HPDE6-E6E7 (cell line): Measurements from ENCODE around the gene PLA2G4B.
"Not testable (repeated sequence)": the region's sequence is repeated elsewhere in the genome, so short reads cannot be mapped to it uniquely, and the experiment has no call there.

Experiments
- DNase-seq: peaks from one replicate; pipeline ENCODE4 v3.0.0; 2011; ENCODE audit warnings: missing footprints; ENCODE audit errors: extremely low spot score

The PLA2G4B gene

DNA sequence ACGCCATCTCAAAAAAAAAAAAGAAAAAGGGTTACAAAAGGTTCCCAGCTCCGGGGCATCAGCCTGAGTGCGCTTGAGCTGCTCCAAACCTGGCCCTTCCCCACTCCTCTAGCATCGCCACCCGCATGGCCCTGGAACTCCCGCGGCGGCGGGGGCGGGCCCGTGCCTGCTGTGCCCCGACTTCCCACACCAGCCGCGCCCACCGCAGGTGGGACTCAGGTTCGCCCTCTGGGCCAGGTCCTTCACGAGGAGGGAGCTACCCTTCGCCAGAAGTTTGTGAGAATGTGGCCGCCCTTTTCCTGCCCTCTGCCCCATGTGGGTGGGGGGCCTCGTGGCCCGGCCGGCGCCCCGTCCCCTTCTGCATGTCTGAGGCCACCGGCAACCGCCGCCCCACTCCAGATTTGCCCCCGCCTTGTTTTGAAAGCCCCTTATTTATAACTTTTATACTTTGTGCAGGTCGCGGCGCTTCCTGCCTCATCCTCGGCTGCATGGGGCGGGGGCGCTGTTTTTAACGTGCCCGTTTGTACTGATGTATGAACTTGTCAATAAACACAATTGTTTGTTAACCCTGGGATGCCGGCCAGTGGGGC is 11.3 kb upstream of the PLA2G4B start:
- DNase-seq = no peak

DNA sequence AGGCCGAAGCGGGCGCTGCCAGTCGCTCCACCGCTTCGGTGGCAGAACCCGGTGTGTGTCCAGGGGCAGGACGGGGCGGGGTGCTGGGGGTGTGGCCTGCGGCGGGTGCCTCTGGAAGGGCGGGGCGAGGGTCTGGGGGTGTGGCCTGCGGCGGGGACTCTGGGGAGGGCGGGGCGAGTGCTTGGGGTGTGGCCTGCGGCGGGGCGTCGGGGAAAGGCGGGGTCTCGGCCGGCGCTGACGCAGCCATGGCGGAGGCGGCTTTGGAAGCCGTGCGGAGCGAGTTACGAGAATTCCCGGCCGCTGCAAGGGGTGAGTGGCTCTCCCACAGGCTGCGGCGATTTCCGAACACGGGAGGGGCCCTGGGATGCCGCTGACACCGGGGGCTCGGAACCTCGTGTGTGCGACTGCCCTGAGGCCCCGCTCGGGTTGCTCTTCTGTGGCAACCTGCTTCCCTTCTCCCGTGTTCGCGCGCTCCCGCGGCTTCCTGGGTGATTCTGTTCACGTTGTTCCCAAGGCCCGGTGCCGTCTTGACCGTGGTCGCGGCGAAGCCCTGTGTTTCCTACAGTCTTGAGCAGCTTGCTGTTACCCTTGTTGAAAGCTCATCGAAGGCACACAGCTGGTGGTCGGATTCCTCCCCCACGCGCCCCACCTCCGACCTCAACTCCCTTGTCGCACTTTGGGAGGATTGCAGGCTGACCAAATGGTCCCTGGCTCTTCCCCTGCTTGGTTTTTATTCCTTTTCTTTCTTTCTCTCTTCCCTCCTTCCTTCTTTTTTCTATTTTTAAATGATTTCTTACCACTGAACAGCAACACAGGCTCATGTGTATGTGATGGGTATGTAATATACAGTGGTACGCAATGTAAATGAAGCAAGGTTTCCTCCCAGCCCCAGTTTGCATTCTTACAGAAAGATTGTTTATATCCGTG is 10.5 kb upstream of the PLA2G4B start, which contains the start of gene JMJD7:
TSS of gene JMJD7 (plus strand) at position 213 of the 927 bp plus-strand sequence. CDS start at position 246, 33 bp downstream.
- peak; percentile 84 for DNase-seq

DNA sequence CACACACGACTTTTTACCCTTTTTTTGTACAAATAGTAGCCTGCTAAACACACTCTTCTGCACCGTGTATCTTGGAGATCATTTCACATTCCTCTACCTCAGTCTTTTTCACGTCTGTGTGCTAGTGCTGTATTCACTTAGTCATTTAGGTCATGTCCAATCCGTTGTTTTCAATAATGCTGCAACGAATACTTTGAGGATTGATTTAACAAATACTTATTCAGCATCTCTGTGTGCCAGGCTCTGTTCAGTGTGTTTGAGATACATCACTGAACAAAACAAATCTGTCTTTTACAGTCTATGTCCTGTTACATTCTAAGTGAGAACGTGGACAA is 9.9 kb upstream of the PLA2G4B start:
- no peak for DNase-seq

DNA sequence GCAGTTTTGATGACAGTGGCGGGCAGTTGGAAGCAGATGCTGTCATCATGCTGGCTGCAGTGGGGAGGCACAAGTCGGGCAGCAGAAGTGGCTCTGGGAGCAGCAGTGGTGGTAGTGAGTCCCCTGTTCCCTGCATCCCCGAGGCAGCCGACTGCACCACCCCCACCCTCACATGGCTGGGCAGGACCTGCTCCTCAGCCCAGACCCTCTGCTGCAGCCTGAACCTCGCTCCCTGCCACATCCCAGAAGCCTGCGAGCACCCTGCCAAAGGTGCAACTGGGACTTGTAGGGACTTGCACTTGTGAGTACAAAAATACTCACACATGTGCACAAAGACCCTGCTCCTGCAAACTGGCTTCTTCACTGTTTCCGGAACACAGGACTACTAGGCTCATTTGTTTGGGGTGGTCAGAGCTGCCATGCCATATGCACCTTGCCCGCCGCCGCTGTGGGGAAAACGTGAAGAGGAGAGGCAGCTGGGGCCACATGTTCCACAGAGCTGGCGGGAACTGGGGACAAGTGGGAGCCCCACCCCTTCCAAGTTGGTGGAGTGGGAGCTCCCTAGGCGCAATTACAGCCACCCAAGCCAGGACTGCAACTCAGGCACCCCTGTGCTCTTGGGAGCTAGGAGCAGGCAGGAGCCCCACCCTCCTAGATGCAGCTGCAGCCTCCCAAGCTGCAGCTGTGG is 8.5 kb upstream of the PLA2G4B start:
- no peak for DNase-seq

DNA sequence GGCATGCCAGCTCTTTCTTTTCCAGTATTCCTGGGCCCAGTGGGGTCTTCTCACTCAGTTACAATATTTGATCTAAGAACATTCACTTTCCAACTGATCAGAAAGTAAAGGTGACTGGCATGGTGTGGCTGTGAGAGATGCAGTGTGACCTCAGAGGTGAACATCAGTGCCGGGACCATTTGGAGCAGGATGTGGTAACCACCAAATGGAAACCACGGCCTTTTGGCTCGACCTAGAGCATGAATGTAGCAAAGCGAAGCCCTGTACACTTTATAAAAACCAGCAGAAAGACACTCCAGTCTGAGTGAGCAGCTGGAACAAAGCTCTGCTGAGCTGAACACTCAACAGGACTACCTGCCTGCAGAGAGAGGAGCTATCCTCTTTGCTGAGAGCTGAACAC is 7.4 kb upstream of the PLA2G4B start:
- not testable (repeated sequence) for DNase-seq

DNA sequence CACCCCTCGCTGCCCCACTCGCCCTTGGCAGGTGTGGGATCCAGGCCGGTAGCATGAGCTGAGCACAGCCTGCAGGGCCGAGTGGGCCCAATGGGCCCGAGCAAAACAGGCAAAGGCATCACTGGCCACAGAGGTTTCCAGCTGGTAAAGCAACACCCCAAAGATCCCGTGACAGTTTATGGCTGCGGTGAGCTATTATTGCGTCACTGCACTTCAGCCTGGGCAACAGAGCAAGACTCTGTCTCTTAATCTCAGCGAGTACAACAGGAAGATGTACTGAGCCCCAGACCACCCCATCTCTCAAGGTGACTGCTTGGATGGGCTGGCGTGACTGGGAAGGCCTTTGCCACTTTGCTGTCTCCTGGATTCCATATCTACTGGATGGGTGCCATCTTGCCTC is 6.4 kb upstream of the PLA2G4B start:
- DNase-seq = no peak

DNA sequence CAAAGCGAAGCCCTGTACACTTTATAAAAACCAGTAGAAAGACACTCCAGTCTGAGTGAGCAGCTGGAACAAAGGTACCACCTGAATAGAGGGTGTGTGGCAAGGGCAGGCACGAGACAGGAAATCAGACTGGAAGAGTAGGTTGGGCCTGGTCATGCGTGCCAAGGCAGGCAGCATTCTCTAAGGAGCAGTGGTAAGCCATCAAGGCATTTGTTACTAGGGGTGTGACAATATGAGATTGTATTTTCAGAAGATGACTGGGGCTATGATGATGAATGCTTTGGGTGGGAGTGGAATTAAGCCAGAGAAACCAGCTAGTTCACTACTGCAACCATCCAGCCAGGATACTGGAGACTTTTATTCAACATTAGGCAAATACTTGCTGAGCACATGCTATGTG is 5.8 kb upstream of the PLA2G4B start:
- DNase-seq = peak; percentile 94

DNA sequence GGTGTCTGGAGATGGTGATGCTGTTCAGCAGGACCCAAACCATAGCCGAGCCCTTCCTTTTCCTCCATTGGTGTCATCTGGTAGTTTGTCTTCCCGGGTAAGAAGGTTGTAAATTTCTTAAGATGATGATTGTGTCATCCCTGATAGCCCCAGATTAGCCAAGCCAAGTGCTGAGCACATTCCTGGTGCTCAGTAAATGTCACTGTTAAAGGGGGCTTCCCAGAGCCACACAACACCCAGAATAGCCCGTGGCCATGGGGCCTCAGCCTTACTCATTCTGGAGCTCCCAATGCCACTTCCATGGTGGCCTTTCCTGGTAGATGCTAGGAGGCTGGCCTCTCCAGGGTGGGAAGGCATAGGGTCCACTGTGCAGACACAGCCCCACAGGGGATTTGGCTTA is 4.6 kb upstream of the PLA2G4B start:
- no peak for DNase-seq

DNA sequence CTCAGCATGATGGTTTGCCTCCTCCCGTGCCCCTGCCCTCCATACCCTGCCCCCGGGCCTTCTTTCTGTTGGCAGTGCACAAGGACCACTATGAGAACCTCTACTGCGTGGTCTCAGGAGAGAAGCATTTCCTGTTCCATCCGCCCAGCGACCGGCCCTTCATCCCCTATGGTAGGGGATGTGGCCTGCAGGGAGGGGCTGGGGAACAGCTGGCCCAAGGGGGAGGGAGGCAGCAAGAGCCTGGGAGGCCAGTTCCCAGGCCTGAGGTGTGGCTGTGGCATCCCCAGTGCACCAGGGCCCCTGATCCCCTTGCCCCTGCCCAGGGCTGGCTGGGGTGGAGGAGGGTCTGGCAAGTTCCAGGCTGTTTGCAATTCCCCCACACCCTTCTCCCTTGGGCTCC is 2.6 kb upstream of the PLA2G4B start:
- no peak for DNase-seq

DNA sequence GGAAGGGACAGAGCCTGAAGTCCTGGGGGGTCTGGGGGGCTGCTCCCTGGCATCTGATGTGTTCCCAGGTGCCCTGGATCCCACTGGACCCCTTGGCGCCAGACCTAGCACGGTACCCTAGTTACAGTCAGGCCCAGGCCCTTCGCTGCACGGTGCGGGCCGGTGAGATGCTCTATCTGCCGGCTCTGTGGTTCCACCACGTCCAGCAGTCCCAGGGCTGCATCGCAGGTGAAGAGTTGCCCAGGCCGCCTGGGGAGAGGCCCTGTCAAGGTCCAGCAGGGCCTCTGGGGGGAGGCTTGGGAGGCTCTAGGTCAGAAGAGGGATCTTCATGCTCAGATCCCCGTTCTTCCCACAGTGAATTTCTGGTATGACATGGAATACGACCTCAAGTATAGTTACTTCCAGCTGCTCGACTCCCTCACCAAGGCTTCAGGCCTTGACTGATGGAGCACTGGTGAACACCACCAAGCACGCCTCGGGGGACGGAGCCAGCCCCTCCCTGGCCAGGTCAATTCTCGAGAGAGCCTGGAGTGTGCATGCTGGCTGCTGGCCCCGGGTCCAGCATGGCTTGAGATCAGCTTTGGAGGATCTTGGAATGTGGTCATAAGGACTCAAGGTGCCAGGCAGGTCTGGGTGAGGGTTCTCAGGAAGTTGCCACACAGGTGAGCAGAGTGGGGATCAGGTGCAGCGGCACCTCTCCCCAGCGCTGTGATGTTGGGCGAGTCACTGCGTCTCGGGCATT is 1.8 kb upstream of the PLA2G4B start:
- DNase-seq = no peak

DNA sequence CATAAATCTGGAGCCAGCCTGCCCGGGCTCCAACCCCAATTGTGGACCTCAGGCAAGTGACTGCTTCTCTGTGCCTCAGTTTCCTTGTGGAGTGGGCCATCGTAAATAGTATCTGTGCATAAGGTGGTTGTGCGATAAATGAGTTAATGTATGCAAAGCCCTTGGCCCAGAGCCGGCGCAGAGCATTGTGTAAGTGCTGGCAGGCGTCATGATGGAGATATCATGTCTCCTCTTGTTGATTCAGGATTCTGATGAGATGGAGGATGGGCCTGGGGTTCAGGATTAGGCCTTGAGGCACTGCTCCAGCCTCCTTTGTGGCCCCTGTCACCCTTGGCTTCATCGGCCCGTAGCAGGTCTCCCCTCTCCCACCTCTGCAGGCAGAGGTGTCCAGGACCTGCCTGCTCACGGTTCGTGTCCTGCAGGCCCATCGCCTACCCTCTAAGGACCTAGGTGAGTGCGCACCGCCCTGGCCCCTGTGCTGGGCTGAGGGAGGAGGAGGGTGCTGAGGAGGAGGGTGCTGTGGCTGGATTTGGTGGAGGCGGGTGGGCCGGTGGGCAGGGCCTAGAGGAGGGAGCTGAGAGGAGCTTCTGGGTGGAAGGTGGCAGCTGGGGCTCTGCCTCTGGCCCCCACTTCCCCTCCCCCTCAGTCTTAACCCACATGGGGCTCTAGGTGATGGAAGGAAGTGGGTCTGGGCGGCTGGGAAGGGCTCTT is 1.3 kb downstream of the PLA2G4B start:
- DNase-seq = no peak

DNA sequence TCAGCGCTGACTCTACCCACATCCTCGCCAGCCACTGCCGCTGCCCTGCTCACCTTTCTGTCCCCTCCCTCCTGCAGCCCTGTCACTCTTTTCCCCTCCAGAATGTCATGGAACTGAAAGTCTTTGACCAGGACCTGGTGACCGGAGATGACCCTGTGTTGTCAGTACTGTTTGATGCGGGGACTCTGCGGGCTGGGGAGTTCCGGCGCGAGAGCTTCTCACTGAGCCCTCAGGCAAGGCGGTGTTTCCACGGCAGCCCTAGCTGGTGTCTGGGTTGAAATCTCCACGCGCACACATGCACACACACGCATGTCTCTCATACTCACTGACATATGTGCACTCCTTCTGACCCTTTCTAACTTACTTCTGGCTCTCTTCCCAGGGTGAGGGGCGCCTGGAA is 2.0 kb downstream of the PLA2G4B start:
- DNase-seq = no peak

DNA sequence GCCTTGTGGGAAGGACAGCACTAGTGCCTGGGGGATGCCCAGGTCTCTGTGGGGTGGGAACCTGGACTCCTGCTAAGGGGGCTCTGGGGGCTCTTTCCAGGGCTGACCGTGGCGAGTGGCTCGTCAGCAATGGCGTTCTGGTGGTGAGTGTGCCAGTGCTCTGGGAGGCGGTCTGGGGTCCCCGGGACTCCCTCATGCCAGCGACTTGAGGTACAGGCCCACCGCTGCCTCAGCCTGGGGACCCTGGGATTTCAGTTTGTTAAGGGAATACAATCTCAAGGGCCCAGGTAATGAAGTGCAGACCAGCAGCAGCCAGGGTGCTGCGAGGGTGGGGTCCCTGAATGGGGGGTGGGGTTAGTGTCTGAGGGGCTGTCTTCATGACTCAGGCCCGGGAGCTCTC is 2.5 kb downstream of the PLA2G4B start:
- no peak for DNase-seq

DNA sequence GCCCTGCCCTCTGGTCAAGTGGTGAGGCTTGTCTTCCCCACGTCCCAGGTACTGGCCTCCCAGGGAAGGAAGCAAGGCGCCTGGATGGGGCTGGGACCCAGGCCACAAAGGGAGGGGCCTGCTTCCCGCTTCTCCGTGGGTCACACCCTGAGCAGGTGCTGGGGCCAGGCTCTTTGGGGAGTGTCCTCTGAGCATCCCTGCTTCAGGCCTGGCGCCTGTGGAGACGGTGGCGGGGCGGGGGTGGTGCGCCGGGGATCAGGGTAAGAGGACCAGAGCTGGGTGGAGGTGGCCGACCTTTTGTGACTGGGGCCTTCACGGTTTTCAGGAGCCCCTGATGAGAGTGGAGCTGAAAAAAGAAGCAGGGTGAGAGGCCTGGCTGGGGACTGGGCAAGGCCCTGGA is 3.6 kb downstream of the PLA2G4B start:
- no peak for DNase-seq

DNA sequence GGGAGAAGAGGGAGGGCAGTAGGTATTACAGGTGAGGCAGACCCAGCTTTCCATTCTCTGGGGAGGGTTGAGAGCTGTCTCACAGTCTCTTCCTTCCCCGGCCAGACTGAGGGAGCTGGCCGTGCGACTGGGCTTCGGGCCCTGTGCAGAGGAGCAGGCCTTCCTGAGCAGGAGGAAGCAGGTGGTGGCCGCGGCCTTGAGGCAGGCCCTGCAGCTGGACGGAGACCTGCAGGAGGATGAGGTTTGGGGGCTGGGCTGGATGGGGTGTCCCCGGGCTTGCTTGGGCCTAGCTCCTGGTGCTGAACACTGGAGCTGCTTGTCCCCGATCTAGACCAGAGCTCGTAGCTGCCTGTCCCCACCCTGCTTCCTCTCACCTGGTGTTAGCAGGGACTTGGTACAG is 4.9 kb downstream of the PLA2G4B start:
- no peak for DNase-seq

DNA sequence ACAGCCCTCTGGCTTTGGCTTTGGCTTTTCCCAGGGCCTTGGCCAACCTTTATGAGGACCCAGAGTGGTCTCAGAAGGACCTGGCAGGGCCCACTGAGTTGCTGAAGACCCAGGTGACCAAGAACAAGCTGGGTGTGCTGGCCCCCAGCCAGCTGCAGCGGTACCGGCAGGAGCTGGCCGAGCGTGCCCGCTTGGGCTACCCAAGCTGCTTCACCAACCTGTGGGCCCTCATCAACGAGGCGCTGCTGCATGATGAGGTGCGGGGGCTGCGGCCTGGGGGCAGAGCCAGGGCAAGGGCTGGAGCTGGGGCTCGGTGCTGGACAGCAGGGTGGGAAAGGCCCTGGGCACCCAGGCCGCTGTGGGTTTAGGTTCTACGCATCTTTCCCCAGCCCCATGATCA is 6.2 kb downstream of the PLA2G4B start:
- DNase-seq = no peak

DNA sequence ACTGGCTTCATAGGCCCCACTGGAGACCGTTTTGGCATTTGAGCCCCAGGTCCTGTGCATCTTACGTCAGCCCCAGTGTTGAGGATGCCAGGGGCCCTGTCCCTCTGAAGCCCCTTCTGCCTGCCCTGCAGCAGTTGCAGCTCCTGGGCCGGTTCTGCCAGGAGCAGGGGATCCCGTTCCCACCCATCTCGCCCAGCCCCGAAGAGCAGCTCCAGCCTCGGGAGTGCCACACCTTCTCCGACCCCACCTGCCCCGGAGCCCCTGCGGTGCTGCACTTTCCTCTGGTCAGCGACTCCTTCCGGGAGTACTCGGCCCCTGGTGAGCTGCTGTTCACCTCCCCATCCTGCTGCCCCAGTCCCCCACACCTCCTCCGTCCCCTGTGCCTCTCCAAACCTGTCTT is 8.6 kb downstream of the PLA2G4B start:
- DNase-seq = no peak

DNA sequence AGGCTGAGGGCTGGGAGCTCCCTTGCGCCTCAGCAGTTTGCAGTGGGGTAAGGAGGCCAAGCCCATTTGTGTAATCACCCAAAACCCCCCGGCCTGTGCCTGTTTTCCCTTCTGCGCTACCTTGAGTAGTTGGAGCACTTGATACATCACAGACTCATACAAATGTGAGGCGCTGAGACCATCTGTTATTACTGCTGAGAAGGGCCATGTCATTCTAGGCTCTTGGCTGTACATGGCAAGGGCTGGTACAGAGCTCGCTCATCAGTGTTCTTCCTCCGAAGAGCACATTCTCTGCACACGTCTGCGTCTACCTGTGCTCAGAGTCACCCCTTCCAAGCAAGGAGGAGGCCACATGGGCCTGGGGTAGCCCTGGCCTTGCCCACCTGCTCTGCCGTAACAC is 9.3 kb downstream of the PLA2G4B start:
- DNase-seq = no peak

DNA sequence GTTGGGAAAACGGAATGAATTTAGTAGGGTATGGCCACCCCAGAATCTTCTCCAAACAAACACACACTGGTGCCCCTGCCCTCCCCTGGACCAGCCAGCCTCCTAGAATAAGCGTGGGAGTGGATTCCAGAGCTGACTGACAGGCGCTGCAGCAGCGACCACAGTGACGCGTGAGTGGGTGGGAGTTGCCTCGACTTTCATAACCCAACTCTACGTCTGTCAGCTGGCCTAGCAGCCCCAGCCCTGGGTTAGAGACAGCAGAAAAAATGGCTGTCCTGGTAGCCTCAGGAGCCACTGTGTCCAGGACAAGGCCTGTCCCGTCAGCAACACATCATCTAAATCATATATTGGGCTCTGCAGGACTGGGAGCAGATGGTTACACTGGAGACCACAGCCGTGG is 10.0 kb downstream of the PLA2G4B start:
- no peak for DNase-seq

DNA sequence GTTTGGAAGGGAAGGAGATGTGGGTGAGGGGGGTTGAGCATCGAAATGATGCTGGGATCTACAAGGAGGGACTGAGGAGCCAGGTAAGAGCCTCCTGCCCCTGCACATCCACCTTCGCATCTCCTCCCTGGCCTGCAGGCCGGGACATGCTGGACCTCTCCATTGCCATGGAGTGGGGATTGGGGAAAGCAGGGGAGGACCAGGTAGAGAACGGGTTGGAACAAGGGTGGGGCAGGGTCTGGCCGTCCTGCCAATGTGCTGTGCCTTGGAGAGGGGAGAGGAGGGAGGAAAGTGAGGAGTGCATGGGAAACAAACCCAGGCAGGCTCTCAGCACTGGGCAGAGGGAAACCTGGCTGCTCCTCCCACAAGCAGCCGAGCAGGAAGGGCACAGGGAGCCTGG is 10.6 kb downstream of the PLA2G4B start:
- DNase-seq = no peak

DNA sequence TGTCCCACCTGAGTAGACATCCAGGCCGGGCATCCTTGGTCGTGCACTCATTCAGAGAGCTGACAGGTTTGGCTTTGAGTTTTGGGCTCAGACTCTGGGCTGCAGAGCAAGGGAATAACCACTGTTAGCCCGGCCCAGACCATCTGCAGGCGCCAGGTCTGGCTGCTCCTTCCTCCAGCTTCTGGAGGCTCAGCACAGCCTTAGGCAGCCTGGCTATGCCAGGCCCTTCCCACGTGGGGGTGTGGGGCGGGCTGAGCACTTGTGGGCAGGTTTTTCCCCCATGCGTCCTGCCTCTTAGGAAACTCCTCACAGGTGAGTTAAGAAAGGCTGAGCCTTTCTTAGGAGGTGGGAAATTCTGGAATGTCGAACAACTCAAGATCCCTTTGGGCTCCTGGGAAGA is 11.2 kb downstream of the PLA2G4B start:
- DNase-seq = peak; percentile 50
